Neural cell (in vitro differentiated cells): Measurements from ENCODE around the gene CACNA1D. TPM values are rescaled to one million over a fixed set of nuclear protein-coding genes. Genes with fewer than 3 reads are reported as not detected.

Experiments
- H2AFZ ChIP-seq: fragments of 200-600, 300-800 bp; sonication (generic), shearing (Covaris generic); 2 replicates; pipeline ENCODE4 v1.6.0; 2014; ENCODE audit warnings: low read depth, mild to moderate bottlenecking, antibody characterized with exemption, low read length, moderate library complexity
- H3F3A ChIP-seq: fragments of 200-600 bp; shearing (Covaris generic); 2 replicates; pipeline ENCODE4 v1.6.1; 2016; ENCODE audit warnings: mild to moderate bottlenecking, moderate library complexity, mixed read lengths, antibody characterized with exemption, low read length; ENCODE audit not compliant: insufficient read depth, poor library complexity, severe bottlenecking
- H3K27ac ChIP-seq: fragments of 200-600, 300-800 bp; sonication (generic), shearing (Covaris generic); 2 replicates; pipeline ENCODE4 v1.5.1; 2014; ENCODE audit warnings: mild to moderate bottlenecking, low read length, moderate library complexity
- H3K27me3 ChIP-seq: fragments of 300-800, 200-600 bp; sonication (generic), shearing (Covaris generic); 2 replicates; pipeline ENCODE4 v1.6.0; 2014; ENCODE audit warnings: mild to moderate bottlenecking, low read depth, low read length, moderate library complexity; ENCODE audit not compliant: insufficient read depth
- H3K36me3 ChIP-seq: fragments of 300-800, 200-600 bp; sonication (generic), shearing (Covaris generic); 2 replicates; pipeline ENCODE4 v1.5.1; 2014; ENCODE audit warnings: mild to moderate bottlenecking, antibody characterized with exemption, low read length, moderate library complexity; ENCODE audit not compliant: insufficient read depth
- H3K4me2 ChIP-seq: fragments of 300-800, 200-600 bp; sonication (generic), shearing (Covaris generic); 2 replicates; pipeline ENCODE4 v1.6.0; 2014; ENCODE audit warnings: mild to moderate bottlenecking, low read length
- H3K4me3 ChIP-seq: fragments of 300-800, 200-600 bp; sonication (generic), shearing (Covaris generic); 2 replicates; pipeline ENCODE4 v1.5.1; 2014; ENCODE audit warnings: mild to moderate bottlenecking, low read length, moderate library complexity
- H3K79me2 ChIP-seq: fragments of 200-600 bp; shearing (Covaris generic); replicated peaks from 2 replicates; pipeline ENCODE4 v1.6.0; 2014; ENCODE audit warnings: mild to moderate bottlenecking, low read length, moderate library complexity; ENCODE audit not compliant: insufficient read depth
- H3K9ac ChIP-seq: fragments of 300-800, 200-600 bp; sonication (generic), shearing (Covaris generic); 2 replicates; pipeline ENCODE4 v1.6.1; 2016; ENCODE audit warnings: mild to moderate bottlenecking, low read length, mixed read lengths
- H3K9me2 ChIP-seq: fragments of 200-600 bp; shearing (Covaris generic); 2 replicates; pipeline ENCODE4 v1.6.1; 2016; ENCODE audit warnings: mild to moderate bottlenecking, low read length, mixed read lengths; ENCODE audit not compliant: insufficient read depth
- H3K9me3 ChIP-seq: fragments of 200-600, 300-800 bp; sonication (generic), shearing (Covaris generic); 2 replicates; pipeline ENCODE4 v1.6.1; 2016; ENCODE audit warnings: mild to moderate bottlenecking, mixed run types, low read length, moderate library complexity, mixed read lengths
- H4K20me1 ChIP-seq: fragments of 200-600 bp; shearing (Covaris generic); 2 replicates; pipeline ENCODE4 v1.6.1; 2016; ENCODE audit warnings: mild to moderate bottlenecking, mixed run types; ENCODE audit not compliant: insufficient read depth
- CTCF ChIP-seq: fragments of 450-650 bp; IDR thresholded peaks from 2 replicates; pipeline ENCODE4 v1.5.1; 2014; ENCODE audit warnings: antibody characterized with exemption, mild to moderate bottlenecking, moderate library complexity; ENCODE audit not compliant: poor library complexity, severe bottlenecking
- EP300 ChIP-seq: fragments of 450-650 bp; conservative IDR thresholded peaks from 2 replicates; pipeline ENCODE4 v1.6.1; 2014; ENCODE audit warnings: antibody characterized with exemption, mild to moderate bottlenecking, moderate library complexity; ENCODE audit not compliant: poor library complexity, severe bottlenecking
- EZH2 ChIP-seq: fragments of 200-600, 300-800 bp; shearing (Covaris generic), sonication (generic); IDR thresholded peaks from 2 replicates; pipeline ENCODE4 v1.6.1; 2014; ENCODE audit warnings: antibody characterized with exemption, low read length, borderline replicate concordance, mild to moderate bottlenecking; ENCODE audit not compliant: insufficient read depth, poor library complexity, severe bottlenecking
- MXI1 ChIP-seq: fragments of 450-650 bp; conservative IDR thresholded peaks from 2 replicates; pipeline ENCODE4 v1.6.1; 2014; ENCODE audit warnings: antibody characterized with exemption, mild to moderate bottlenecking; ENCODE audit not compliant: poor library complexity, severe bottlenecking
- POLR2AphosphoS5 ChIP-seq: IDR thresholded peaks from 2 replicates; pipeline ENCODE4 v1.6.1; 2012
- RAD21 ChIP-seq: fragments of 450-650 bp; conservative IDR thresholded peaks from 2 replicates; pipeline ENCODE4 v1.6.1; 2014; ENCODE audit warnings: antibody characterized with exemption, mild to moderate bottlenecking, moderate library complexity
- REST ChIP-seq: IDR thresholded peaks from 2 replicates; pipeline ENCODE4 v1.6.1; 2012; ENCODE audit warnings: borderline replicate concordance
- SMC3 ChIP-seq: fragments of 450-650 bp; conservative IDR thresholded peaks from 2 replicates; pipeline ENCODE4 v1.6.1; 2014; ENCODE audit warnings: antibody characterized with exemption, mild to moderate bottlenecking, moderate library complexity; ENCODE audit not compliant: poor library complexity
- TAF1 ChIP-seq: IDR thresholded peaks from 2 replicates; pipeline ENCODE4 v1.6.1; 2012; ENCODE audit warnings: low read depth
- polyA plus RNA-seq: library from polyadenylated mRNA; depleted of rRNA; stranded (reverse); fragments of >200 nt; gene quantifications from 2 replicates; pipeline ENCODE4 v1.2.3, GENCODE V29; 2014

The CACNA1D gene
- polyA plus RNA-seq, 1 donor from 2014 or later = 22.5 TPM

GRCh38 chr3:53670721-53671120 lies 176.3 kb downstream of the CACNA1D start:
- Histone ChIP-seq H3F3A (no peaks in the 10 kb centered on the region), H3K9me3 (no peaks in the 10 kb centered on the region), H3K36me3 (no peaks in the 10 kb centered on the region), H3K27ac (no peak overlapping the region), H4K20me1 (no peaks in the 10 kb centered on the region), H3K79me2 (no peaks in the 10 kb centered on the region), H2AFZ (no peak overlapping the region), H3K27me3 (no peaks in the 10 kb centered on the region), H3K4me2 (no peak overlapping the region), H3K4me3 (no peak overlapping the region), H3K9me2 (no peaks in the 10 kb centered on the region), H3K9ac (no peak overlapping the region)
- TF ChIP-seq REST (no peak), POLR2AphosphoS5 (no peak), MXI1 (no peak), EZH2 (no peak), RAD21 (no peak), EP300 (no peak), CTCF (no peak), SMC3 (no peak), TAF1 (no peak)

- Histone ChIP-seq H3K27ac (no peak overlapping the region), H4K20me1 (no peaks in the 10 kb centered on the region)
Observed at GRCh38 chr3:53671192-53671960, 177.0 kb downstream of the CACNA1D start.

More at GRCh38 chr3:53671192-53671960, 177.0 kb downstream of the CACNA1D start:
- H3K9me3 ChIP-seq = no peaks in the 10 kb centered on the region
- no peaks in the 10 kb centered on the region for H3F3A ChIP-seq
- no peak for TF ChIP-seq RAD21
- TF ChIP-seq REST = no peak
- no peak for TF ChIP-seq POLR2AphosphoS5
- no peak for TF ChIP-seq SMC3
- no peak for TF ChIP-seq MXI1
- TF ChIP-seq EP300 = no peak
- TF ChIP-seq CTCF = no peak
- TF ChIP-seq EZH2 = no peak
- no peak for TF ChIP-seq TAF1
- H3K9me2 ChIP-seq = no peaks in the 10 kb centered on the region
- no peak overlapping the region for H3K9ac ChIP-seq
- H3K36me3 ChIP-seq = no peaks in the 10 kb centered on the region
- no peak overlapping the region for H3K4me2 ChIP-seq
- H2AFZ ChIP-seq = no peak overlapping the region
- H3K4me3 ChIP-seq = no peak overlapping the region
- H3K79me2 ChIP-seq = no peaks in the 10 kb centered on the region
- H3K27me3 ChIP-seq = no peaks in the 10 kb centered on the region
